NCI-H2227 (cell line): ENCODE data around the gene CPNE9.
A peak's percentile ranks its signal among the peaks of the same experiment; 100 is the strongest.

Source experiments
- DNase-seq: peaks from one replicate; lab custom pipeline; 2025; ENCODE audit not compliant: unreplicated experiment; lab: John Stamatoyannopoulos, UW

Gene CPNE9

GRCh38 chr3:9715764-9716437, 12.3 kb downstream of the CPNE9 start:
- no peak for DNase-seq

- DNase-seq, result no peak
Observed at GRCh38 chr3:9716801-9717555, 13.3 kb downstream of the CPNE9 start.

- no peak for DNase-seq
Observed at GRCh38 chr3:9717563-9717962, 13.9 kb downstream of the CPNE9 start.

GRCh38 chr3:9718118-9718517, 14.5 kb downstream of the CPNE9 start:
- DNase-seq, result no peak

- DNase-seq, result peak; percentile 25
Observed at GRCh38 chr3:9721015-9721699, 17.5 kb downstream of the CPNE9 start.

GRCh38 chr3:9721700-9722060, 18.0 kb downstream of the CPNE9 start:
- no peak for DNase-seq

- no peak for DNase-seq
Observed at GRCh38 chr3:9725775-9726515, 22.3 kb downstream of the CPNE9 start.

- peak; percentile 45 for DNase-seq
Observed at GRCh38 chr3:9727041-9727595, 23.5 kb downstream of the CPNE9 start.

- no peak for DNase-seq
Observed at GRCh38 chr3:9727743-9728142, 24.1 kb downstream of the CPNE9 start.

- no peak for DNase-seq
Observed at GRCh38 chr3:9729419-9729818, 25.8 kb downstream of the CPNE9 start.

GRCh38 chr3:9730657-9731205, 27.1 kb downstream of the CPNE9 start:
- DNase-seq, result peak; percentile 89

- peak; percentile 96 for DNase-seq
Observed at GRCh38 chr3:9731206-9732079, 27.8 kb downstream of the CPNE9 start, which contains the start of gene BRPF1. TSS of gene BRPF1 (plus strand) at chr3:9731735. CDS start at chr3:9734141, 2,406 bp downstream.

GRCh38 chr3:9732080-9732739, 28.6 kb downstream of the CPNE9 start:
- DNase-seq, result no peak

- no peak for DNase-seq
Observed at GRCh38 chr3:9732740-9733115, 29.1 kb downstream of the CPNE9 start.

GRCh38 chr3:9736831-9737230, 33.2 kb downstream of the CPNE9 start:
- DNase-seq, result no peak

- no peak for DNase-seq
Observed at GRCh38 chr3:9739181-9739580, 35.5 kb downstream of the CPNE9 start.

- DNase-seq, result no peak
Observed at GRCh38 chr3:9742560-9742959, 38.9 kb downstream of the CPNE9 start.

- DNase-seq, result no peak
Observed at GRCh38 chr3:9743548-9743947, 39.9 kb downstream of the CPNE9 start.

- no peak for DNase-seq
Observed at GRCh38 chr3:9744162-9744561, 40.5 kb downstream of the CPNE9 start.
